ENCODE measurements around the gene DHRS2.

Gene DHRS2

GRCh38 chr14:23618415-23618988, 17.7 kb upstream of the DHRS2 start:
- H3K9me3 ChIP-seq (ENCODE audit: control extremely low read depth in 1 of 5, control insufficient read depth in 4 of 5, insufficient read depth in 2 of 5, low read depth in 1 of 5, low read length in 4 of 5) = peaks cover 0 to 3% (median 0%) of the 10 kb centered on the region in 5 experiments
- no peaks in the 10 kb centered on the region for H3K36me3 ChIP-seq (ENCODE audit: control insufficient read depth in 4 of 4, insufficient read depth in 4 of 4, low read length in 3 of 4)
- CTCF ChIA-PET = interaction anchor here (1.6 kb wide), 1 partner anchor 30 kb away, joined by 3 read pairs; no protein-coding TSS in a partner anchor
- peaks cover 0 to 3% (median 0%) of the 10 kb centered on the region in 4 experiments for H3K4me1 ChIP-seq (ENCODE audit: control extremely low read depth in 1 of 4, control insufficient read depth in 4 of 4, insufficient read depth in 4 of 4, low read length in 3 of 4)
- no peak overlapping the region for H3K27ac ChIP-seq (ENCODE audit: insufficient read depth in 1 of 2, low read depth in 1 of 2, low read length in 2 of 2, poor library complexity in 1 of 2, severe bottlenecking in 2 of 2)
- DNase-seq = no peak
- H3K27me3 ChIP-seq (replicated peaks in 2 of 5; ENCODE audit: control insufficient read depth in 4 of 5, insufficient read depth in 5 of 5, low read length in 4 of 5) = no peaks in the 10 kb centered on the region
- WGBS (ENCODE audit: insufficient coverage) = 89% methylated on average over 2 of the region's 2 CpGs
- POLR2A ChIA-PET = no interaction called here
- no peak overlapping the region for H3K4me3 ChIP-seq (ENCODE audit: control insufficient read depth in 1 of 7, extremely low read depth in 1 of 7, insufficient read depth in 4 of 7, low read depth in 2 of 7, low read length in 6 of 7)

DNA sequence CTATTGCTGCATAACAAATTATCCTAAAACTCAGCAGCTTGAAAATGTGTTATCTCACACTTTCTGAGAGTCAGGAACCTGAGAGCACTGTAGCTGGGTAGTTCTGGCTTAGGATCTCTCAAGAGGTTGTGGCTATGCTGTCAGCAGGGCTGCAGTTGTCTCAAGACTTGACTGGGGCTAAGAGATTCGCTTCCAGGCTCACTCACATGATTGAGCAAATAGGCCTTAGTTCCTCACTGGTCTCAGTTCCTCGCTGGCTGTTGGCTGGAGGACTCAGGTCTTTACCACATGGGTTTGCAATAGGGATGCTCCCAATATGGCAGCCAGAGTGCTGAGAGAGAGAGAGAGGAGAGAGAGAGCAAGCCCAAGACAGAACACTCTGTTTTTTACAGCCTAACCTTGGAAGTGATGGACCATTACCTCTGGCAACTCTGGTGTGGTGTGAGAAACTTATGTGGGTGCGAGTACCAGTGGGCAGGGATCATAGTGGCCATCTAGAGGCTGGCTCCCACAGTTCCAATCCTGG, 15.9 kb upstream of the DHRS2 start:
- Histone ChIP-seq H3K9me3 (ENCODE audit: control extremely low read depth in 1 of 5, control insufficient read depth in 4 of 5, insufficient read depth in 2 of 5, low read depth in 1 of 5, low read length in 4 of 5) (peaks cover 0 to 15% (median 5%) of the 10 kb centered on the region in 5 experiments), H3K4me1 (ENCODE audit: control extremely low read depth in 1 of 4, control insufficient read depth in 4 of 4, insufficient read depth in 4 of 4, low read length in 3 of 4) (peaks cover 0 to 3% (median 0%) of the 10 kb centered on the region in 4 experiments), H3K36me3 (ENCODE audit: control insufficient read depth in 4 of 4, insufficient read depth in 4 of 4, low read length in 3 of 4) (no peaks in the 10 kb centered on the region), H3K4me3 (ENCODE audit: control insufficient read depth in 1 of 7, extremely low read depth in 1 of 7, insufficient read depth in 4 of 7, low read depth in 2 of 7, low read length in 6 of 7) (no peak overlapping the region), H3K27ac (ENCODE audit: insufficient read depth in 1 of 2, low read depth in 1 of 2, low read length in 2 of 2, poor library complexity in 1 of 2, severe bottlenecking in 2 of 2) (no peak overlapping the region), H3K27me3 (replicated peaks in 2 of 5; ENCODE audit: control insufficient read depth in 4 of 5, insufficient read depth in 5 of 5, low read length in 4 of 5) (no peaks in the 10 kb centered on the region)
- POLR2A ChIA-PET = no interaction called here
- no peak for DNase-seq
- CTCF ChIA-PET = interaction anchor here (1.5 to 5.4 kb wide), 2 partner anchors 12 to 31 kb away, joined by 3 to 27 read pairs; no protein-coding TSS in a partner anchor
- 100% methylated on average over 3 of the region's 3 CpGs for WGBS (ENCODE audit: insufficient coverage)

DNA sequence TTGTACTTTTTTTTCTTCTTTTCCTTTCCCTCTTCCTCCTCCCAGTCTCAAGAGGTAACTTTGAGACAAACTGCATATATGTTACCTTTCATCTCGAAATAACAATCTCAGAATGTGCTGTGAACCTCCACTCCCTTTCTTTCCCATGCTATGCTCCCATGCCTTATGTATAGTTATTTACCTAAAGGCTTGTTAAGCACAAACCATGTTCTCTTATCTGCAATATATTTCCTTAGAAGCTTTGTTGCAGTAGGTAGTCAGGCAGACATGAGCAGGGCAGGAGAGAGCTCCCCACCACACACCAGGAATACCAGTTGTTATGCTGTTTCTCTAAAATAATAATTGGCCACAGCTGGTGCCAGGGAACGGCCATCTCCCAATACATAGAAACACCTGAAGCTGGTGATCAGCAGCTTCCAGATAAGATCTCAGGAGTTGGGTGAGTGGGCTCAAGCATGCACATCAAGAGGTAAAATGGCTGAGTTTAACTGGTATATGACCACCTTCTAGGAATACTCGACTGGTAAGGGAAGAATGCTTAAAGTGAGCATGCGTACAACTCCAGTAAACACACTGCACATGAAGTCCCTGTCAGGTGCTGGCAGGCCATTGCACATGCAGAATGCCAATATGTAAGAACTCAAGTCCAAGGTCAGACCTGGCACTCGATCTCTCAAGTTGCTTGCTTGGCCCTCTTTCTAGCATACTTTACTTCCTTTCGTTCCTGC, 14.8 kb upstream of the DHRS2 start:
- 85% methylated on average over 4 of the region's 6 CpGs for WGBS (ENCODE audit: insufficient coverage)
- ChIA-PET CTCF (interaction anchor here (1.5 to 5.4 kb wide), 3 partner anchors 9 to 32 kb away, joined by 3 to 27 read pairs (median 3); no protein-coding TSS in a partner anchor), POLR2A (no interaction called here)
- Histone ChIP-seq H3K36me3 (ENCODE audit: control insufficient read depth in 4 of 4, insufficient read depth in 4 of 4, low read length in 3 of 4) (no peaks in the 10 kb centered on the region), H3K27me3 (replicated peaks in 2 of 5; ENCODE audit: control insufficient read depth in 4 of 5, insufficient read depth in 5 of 5, low read length in 4 of 5) (no peaks in the 10 kb centered on the region), H3K4me3 (ENCODE audit: control insufficient read depth in 1 of 7, extremely low read depth in 1 of 7, insufficient read depth in 4 of 7, low read depth in 2 of 7, low read length in 6 of 7) (no peak overlapping the region), H3K4me1 (ENCODE audit: control extremely low read depth in 1 of 4, control insufficient read depth in 4 of 4, insufficient read depth in 4 of 4, low read length in 3 of 4) (peaks cover 0 to 3% (median 0%) of the 10 kb centered on the region in 4 experiments), H3K9me3 (ENCODE audit: control extremely low read depth in 1 of 5, control insufficient read depth in 4 of 5, insufficient read depth in 2 of 5, low read depth in 1 of 5, low read length in 4 of 5) (peaks cover 0 to 16% (median 5%) of the 10 kb centered on the region in 5 experiments), H3K27ac (ENCODE audit: insufficient read depth in 1 of 2, low read depth in 1 of 2, low read length in 2 of 2, poor library complexity in 1 of 2, severe bottlenecking in 2 of 2) (no peak overlapping the region)
- DNase-seq = no peak

DNA sequence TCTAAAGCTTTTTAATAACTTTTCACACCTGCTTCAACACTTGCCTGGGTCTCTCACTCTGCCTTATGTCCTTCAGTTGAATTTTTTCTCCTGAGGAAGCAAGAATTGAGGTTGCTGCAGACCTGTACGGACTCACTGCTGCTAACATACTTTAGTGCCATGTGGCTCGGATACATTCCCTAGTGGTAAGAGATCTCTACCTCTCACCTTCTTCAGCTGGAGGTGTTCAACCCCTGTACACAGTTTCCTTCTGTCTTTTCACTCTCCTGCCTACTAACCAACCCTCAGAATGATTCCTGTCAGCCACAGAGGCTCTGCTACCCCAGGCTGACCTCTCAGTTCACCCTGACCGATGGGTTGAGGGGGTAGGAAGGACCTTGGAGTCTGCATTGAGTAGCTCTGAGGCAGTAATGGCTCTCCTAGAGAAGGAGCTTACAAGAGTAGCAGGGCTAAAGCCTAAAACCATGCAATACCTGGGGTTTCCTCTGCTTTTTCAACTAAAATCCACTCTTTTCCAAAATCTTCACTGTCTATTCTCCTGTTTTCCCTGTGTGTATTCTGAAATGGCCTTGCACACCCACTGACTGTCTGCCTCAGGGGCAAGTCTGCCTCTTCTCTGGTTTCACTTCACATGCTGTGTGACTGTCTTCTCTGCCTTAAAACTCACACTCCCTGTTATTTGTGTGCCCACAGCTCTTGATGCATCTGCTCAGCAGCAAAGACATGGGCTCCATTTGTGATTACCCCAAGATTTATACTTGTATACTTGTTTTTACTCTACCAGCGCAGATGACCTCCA, 14.0 kb upstream of the DHRS2 start:
- Histone ChIP-seq H3K27ac (ENCODE audit: insufficient read depth in 1 of 2, low read depth in 1 of 2, low read length in 2 of 2, poor library complexity in 1 of 2, severe bottlenecking in 2 of 2) (no peak overlapping the region), H3K27me3 (replicated peaks in 2 of 5; ENCODE audit: control insufficient read depth in 4 of 5, insufficient read depth in 5 of 5, low read length in 4 of 5) (no peaks in the 10 kb centered on the region), H3K4me1 (ENCODE audit: control extremely low read depth in 1 of 4, control insufficient read depth in 4 of 4, insufficient read depth in 4 of 4, low read length in 3 of 4) (peaks cover 0 to 3% (median 0%) of the 10 kb centered on the region in 4 experiments), H3K4me3 (ENCODE audit: control insufficient read depth in 1 of 7, extremely low read depth in 1 of 7, insufficient read depth in 4 of 7, low read depth in 2 of 7, low read length in 6 of 7) (no peak overlapping the region), H3K9me3 (ENCODE audit: control extremely low read depth in 1 of 5, control insufficient read depth in 4 of 5, insufficient read depth in 2 of 5, low read depth in 1 of 5, low read length in 4 of 5) (peaks cover 0 to 16% (median 5%) of the 10 kb centered on the region in 5 experiments), H3K36me3 (ENCODE audit: control insufficient read depth in 4 of 4, insufficient read depth in 4 of 4, low read length in 3 of 4) (no peaks in the 10 kb centered on the region)
- DNase-seq = no peak
- POLR2A ChIA-PET = no interaction called here
- CTCF ChIA-PET = interaction anchor here (1.5 to 5.4 kb wide), 3 partner anchors 10 to 33 kb away, joined by 3 to 27 read pairs (median 3); no protein-coding TSS in a partner anchor
- WGBS (ENCODE audit: insufficient coverage) = 100% methylated on average over 3 of the region's 4 CpGs

DNA sequence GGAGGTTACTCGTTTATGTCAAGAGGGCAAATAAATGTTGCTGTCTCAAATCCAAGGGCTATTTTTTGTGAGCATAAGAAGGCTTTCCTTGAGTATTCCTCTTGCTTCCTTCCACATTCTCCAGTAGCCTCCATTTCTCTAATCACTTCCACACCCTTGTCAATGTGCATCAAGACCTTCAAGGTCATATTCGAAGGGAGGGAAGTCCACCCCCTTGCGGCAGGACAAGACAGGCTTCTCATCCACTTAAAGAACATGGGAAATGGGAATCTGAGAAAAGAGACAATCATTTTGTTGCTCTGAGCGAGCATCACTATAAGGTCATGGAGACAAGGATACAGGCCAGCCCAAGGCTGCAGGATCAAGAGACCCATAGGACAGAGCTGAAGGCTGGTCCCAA, 13.2 kb upstream of the DHRS2 start:
- 100% methylated on average over 3 of the region's 4 CpGs for WGBS (ENCODE audit: insufficient coverage)
- DNase-seq = no peak
- Histone ChIP-seq H3K27ac (ENCODE audit: insufficient read depth in 1 of 2, low read depth in 1 of 2, low read length in 2 of 2, poor library complexity in 1 of 2, severe bottlenecking in 2 of 2) (no peak overlapping the region), H3K4me1 (ENCODE audit: control extremely low read depth in 1 of 4, control insufficient read depth in 4 of 4, insufficient read depth in 4 of 4, low read length in 3 of 4) (peaks cover 0 to 3% (median 0%) of the 10 kb centered on the region in 4 experiments), H3K4me3 (ENCODE audit: control insufficient read depth in 1 of 7, extremely low read depth in 1 of 7, insufficient read depth in 4 of 7, low read depth in 2 of 7, low read length in 6 of 7) (no peak overlapping the region), H3K36me3 (ENCODE audit: control insufficient read depth in 4 of 4, insufficient read depth in 4 of 4, low read length in 3 of 4) (no peaks in the 10 kb centered on the region), H3K9me3 (ENCODE audit: control extremely low read depth in 1 of 5, control insufficient read depth in 4 of 5, insufficient read depth in 2 of 5, low read depth in 1 of 5, low read length in 4 of 5) (peaks cover 0 to 16% (median 5%) of the 10 kb centered on the region in 5 experiments), H3K27me3 (replicated peaks in 2 of 5; ENCODE audit: control insufficient read depth in 4 of 5, insufficient read depth in 5 of 5, low read length in 4 of 5) (no peaks in the 10 kb centered on the region)
- CTCF ChIA-PET = interaction anchor here (0.9 to 5.4 kb wide), 3 partner anchors 9 to 12 kb away, joined by 3 to 27 read pairs (median 3); no protein-coding TSS in a partner anchor
- POLR2A ChIA-PET = no interaction called here

DNA sequence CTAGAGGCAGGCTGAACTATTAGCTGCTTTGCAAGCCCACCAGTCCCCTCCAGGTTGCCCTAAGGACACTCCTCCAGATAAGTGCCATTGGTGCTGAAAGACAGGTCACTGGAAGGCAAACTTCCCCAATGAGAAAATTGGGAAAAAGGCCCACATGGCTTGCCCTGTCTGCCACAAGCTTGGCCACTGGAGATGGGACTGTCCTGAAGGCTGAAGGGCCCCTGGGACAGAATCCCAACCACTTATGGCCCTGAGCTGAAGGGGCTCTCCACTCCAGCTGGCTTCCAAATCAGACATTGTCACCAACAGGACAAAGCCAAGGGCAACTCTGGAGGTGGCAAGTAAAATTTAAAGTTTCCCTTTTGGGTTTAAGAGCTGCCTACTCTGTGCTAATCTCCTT, 12.2 kb upstream of the DHRS2 start:
- ChIA-PET CTCF (interaction anchor here (0.6 to 5.4 kb wide), 3 partner anchors 8 to 275 kb away, joined by 3 to 27 read pairs (median 3); no protein-coding TSS in a partner anchor), POLR2A (no interaction called here)
- peaks cover 0 to 16% (median 5%) of the 10 kb centered on the region in 5 experiments for H3K9me3 ChIP-seq (ENCODE audit: control extremely low read depth in 1 of 5, control insufficient read depth in 4 of 5, insufficient read depth in 2 of 5, low read depth in 1 of 5, low read length in 4 of 5)
- no peaks in the 10 kb centered on the region for H3K27me3 ChIP-seq (replicated peaks in 2 of 5; ENCODE audit: control insufficient read depth in 4 of 5, insufficient read depth in 5 of 5, low read length in 4 of 5)
- H3K4me3 ChIP-seq (ENCODE audit: control insufficient read depth in 1 of 7, extremely low read depth in 1 of 7, insufficient read depth in 4 of 7, low read depth in 2 of 7, low read length in 6 of 7) = no peak overlapping the region
- no peaks in the 10 kb centered on the region for H3K4me1 ChIP-seq (ENCODE audit: control extremely low read depth in 1 of 4, control insufficient read depth in 4 of 4, insufficient read depth in 4 of 4, low read length in 3 of 4)
- H3K36me3 ChIP-seq (ENCODE audit: control insufficient read depth in 4 of 4, insufficient read depth in 4 of 4, low read length in 3 of 4) = no peaks in the 10 kb centered on the region
- no peak overlapping the region for H3K27ac ChIP-seq (ENCODE audit: insufficient read depth in 1 of 2, low read depth in 1 of 2, low read length in 2 of 2, poor library complexity in 1 of 2, severe bottlenecking in 2 of 2)
- no peak for DNase-seq
